Stimulated activated CD4-positive, alpha-beta T cell treated with anti-CD3 and anti-CD28 coated beads, Interleukin-4, amount 100 ng/mL, for 1 hour (primary cell): Measurements from ENCODE around the gene MRPL36.
"Not testable (repeated sequence)": the region's sequence is repeated elsewhere in the genome, so short reads cannot be mapped to it uniquely, and the experiment has no call there.

Experiments
- DNase-seq: peaks from one replicate; pipeline ENCODE4 v3.0.0-alpha.2; 2020

MRPL36 gene

GRCh38 chr5:1799602-1800471 lies at the start of gene MRPL36:
MRPL36 (minus strand) TSS chr5:1799837; CDS start chr5:1798935, 902 bp downstream.
- DNase-seq, result peak; percentile 95

DNA sequence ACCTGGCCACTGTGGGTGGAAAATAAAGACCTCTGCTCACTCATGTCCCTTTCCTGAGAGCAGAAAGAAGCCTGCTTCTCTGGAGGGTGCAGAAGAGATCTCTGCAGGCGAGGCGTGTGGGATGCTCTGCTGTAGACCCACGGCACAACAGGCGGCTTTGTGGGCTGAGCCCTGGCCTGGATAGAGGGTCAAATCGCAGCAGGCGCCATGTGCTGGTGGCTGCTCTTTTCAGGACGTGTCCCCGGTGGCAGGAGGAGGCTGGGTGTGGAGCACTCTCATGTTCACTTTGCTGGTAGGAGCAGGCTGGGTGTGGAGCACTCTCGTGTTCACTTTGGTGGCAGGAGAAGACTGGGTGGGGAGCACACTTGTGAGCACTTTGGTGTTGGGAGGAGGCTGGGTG lies 48.0 kb upstream of the MRPL36 start:
- no peak for DNase-seq

DNA sequence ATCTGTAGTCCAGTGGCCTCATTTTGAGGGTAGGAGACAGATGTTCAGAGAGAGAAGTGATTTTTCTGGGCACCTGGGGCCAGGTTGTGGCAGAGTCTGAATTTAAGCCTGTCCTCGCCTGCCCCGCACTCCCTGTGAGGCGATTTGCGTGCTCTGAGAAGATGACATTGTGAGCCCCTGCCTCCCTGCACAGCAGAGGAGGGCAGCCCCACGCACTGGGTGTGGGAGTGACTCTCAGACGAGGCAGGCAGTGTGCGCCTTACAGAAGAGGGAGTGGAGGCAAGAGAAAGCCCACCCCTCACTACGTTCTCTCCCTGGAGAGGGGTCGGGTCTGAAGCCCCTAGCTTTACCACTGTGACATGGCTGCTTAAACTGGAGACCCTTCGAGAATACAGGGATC lies 47.4 kb upstream of the MRPL36 start:
- no peak for DNase-seq

GRCh38 chr5:1846583-1846982 lies 46.9 kb upstream of the MRPL36 start:
- DNase-seq, result no peak

DNA sequence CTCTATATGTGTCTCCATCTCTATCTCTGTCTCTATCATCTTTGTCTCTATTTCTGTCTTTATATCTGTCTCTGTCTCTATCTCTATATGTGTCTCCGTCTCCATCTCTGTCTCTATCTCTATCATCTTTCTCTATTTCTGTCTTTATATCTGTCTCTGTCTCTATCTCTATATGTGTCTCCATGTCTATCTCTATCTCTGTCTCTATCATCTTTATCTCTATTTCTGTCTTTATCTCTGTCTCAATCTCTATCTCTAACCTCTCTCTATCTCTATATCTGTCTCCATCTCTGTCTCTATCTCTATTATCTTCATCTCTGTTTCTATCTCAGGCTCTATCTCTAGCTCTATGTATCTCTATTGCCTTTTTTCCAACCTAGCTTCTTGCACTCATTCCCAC lies 46.1 kb upstream of the MRPL36 start:
- no peak for DNase-seq

DNA sequence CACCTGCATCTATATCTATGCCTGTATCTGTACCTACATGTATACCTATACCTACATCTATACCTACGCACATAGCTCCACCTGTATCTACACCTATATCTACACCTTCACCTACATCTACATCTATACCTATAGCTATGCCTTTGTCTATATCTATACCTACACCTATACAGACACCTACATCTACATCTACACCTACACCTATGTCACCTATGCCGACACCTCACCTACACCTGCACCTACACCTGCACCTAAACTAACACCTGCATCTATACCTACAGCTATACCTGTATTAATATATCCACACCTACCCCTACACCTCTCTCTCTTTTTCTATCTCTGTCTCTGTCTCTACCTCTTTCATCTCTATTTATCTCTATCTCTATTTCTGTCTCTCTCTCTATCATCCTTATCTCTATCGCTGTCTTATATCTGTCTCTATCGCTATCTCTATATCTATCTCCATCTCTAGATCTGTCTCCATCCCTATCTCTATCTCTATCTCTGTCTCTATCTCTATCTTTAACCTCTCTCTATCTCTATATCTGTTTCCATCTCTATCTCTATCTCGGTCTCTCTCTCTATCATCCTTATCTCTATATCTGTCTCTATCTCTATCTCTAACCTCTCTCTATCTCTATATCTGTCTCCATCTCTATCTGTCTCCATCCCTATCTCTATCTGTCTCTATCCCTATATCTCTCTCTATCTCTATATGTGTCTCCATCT lies 45.2 kb upstream of the MRPL36 start:
- no peak for DNase-seq

GRCh38 chr5:1843761-1844160 lies 44.1 kb upstream of the MRPL36 start:
- not testable (repeated sequence) for DNase-seq

DNA sequence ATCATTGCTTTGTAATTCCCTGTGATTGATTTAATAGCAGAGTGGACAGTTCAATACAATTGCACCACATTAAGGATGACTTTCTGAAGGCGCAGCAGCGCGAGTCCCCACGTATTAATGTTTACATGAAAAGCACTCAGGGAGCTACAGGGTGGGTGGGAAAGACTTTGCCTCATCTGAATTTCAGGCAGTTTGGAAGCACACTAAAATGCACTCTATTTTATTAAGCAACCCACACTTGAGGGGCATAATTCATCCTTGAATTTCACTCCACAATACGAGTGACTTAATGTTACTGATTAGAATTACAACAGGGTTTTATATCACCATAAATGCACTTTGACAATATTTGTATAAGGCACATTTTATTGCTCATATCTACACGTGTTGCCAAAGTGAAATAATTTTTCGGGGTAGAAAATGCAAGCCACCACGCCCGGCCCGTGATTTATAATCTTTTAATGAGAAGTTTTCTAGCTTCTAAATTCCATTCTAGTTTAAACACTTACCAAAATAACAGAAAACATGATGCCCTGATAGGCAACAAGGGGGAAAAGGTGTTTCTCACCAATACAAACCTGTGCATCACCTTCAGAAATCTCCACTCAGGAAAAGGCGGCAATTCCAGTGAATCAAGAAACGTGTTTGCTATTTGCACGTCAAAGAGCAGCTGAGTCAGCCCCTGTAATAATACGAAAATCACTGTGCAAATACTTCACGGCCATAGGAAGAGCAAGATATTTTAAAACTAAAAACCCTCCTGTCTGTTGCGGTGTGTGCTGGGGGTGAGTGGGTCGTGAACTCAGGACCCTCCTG lies 42.6 kb upstream of the MRPL36 start:
- DNase-seq, result no peak

- DNase-seq, result no peak
These were observed 41.3 kb upstream of the MRPL36 start for GRCh38 chr5:1840741-1841521.

GRCh38 chr5:1840071-1840547 lies 40.5 kb upstream of the MRPL36 start:
- DNase-seq, result no peak

DNA sequence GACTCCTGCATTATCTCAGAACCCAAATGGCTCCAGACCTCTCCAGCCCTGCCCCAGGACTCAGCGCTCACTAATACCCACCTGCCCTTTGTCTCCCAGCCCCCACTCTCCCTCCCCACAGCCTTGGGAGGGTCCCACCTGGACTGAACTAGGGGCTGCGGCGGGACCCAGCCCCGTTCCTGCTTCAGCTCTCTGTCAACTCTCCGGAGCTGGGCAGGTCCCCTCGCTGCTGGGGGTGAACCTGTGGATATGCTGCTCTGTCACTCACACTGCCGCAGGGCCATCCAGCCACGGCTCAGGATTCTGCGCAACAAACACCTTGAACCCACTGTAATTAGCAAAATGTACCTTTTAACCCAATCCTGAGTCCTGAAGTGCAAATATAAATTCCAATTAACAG lies 38.4 kb upstream of the MRPL36 start:
- no peak for DNase-seq

GRCh38 chr5:1836891-1837880 lies 37.5 kb upstream of the MRPL36 start:
- DNase-seq, result no peak

DNA sequence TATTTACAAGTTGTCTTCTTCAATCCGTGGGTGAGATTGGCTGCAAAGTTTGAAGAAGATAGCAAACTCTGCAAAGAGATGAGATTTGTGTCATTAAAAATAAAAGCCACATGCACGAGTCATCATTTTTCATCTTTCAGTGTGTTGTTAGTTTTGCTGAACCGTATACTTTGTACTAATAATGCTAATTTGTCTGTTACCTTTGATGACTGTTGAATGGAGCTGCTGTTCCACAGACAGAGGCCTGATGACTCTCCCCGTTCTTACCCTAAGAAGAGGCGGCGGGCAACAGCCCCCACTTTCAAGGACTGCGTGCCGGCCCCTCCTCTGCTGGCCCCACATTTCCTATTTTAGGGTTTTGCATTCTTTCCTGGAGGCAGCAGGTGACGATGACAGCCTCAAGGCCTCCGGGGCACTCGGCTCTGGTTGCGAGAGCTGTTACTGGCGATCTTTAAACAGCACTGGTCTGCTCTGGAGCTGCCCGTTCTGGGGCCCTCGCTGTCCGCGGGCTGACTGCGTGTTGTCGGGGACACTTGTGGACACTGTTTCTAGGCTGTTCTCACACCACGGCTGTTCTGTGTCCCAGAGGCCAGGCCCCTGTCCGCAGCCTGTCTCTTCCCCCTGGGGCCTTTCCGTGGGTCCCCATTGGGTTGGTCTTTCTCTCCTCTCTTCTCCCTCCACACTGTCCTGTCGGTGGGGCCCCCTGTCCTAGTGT lies 36.7 kb upstream of the MRPL36 start:
- no peak for DNase-seq

GRCh38 chr5:1835431-1835830 lies 35.8 kb upstream of the MRPL36 start:
- no peak for DNase-seq

GRCh38 chr5:1834721-1835429 lies 35.2 kb upstream of the MRPL36 start:
- no peak for DNase-seq

- DNase-seq, result no peak
These were observed 34.5 kb upstream of the MRPL36 start for GRCh38 chr5:1834022-1834551.

GRCh38 chr5:1833264-1834021 lies 33.8 kb upstream of the MRPL36 start:
- DNase-seq, result no peak

- DNase-seq, result no peak
These were observed 33.0 kb upstream of the MRPL36 start for GRCh38 chr5:1832511-1833250.
